ENCODE measurements around the gene LMF1.

LMF1 gene

GRCh38 chr16:910181-910580 lies 60.6 kb downstream of the LMF1 start:
- DNase-seq, result no peak

- DNase-seq, result no peak
These were observed 61.3 kb downstream of the LMF1 start for GRCh38 chr16:909281-910000.

- no peak for DNase-seq
These were observed 62.1 kb downstream of the LMF1 start for GRCh38 chr16:908526-909155.

GRCh38 chr16:907842-908241 lies 62.9 kb downstream of the LMF1 start:
- DNase-seq, result no peak

- no peak for DNase-seq
These were observed 63.4 kb downstream of the LMF1 start for GRCh38 chr16:907361-907760.

DNA sequence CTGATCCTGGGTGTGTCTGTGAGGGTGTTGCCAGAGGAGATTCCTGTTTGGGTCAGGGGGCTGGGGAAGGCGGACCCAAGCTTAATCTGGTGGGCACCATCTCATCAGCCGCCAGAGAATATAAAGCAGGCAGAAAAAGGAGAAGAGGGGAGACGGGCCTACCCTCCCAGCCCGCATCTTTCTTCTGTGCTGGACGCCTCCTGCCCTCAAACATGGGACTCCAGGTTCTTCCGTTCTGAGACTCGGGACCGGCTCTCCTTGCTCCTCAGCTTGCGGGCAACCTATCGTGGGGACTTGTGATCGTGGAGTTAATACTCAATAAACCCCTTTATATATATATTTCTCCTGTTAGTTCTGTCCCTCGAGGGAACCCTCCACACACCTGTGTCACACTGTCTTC lies 64.5 kb downstream of the LMF1 start:
- no peak for DNase-seq

DNA sequence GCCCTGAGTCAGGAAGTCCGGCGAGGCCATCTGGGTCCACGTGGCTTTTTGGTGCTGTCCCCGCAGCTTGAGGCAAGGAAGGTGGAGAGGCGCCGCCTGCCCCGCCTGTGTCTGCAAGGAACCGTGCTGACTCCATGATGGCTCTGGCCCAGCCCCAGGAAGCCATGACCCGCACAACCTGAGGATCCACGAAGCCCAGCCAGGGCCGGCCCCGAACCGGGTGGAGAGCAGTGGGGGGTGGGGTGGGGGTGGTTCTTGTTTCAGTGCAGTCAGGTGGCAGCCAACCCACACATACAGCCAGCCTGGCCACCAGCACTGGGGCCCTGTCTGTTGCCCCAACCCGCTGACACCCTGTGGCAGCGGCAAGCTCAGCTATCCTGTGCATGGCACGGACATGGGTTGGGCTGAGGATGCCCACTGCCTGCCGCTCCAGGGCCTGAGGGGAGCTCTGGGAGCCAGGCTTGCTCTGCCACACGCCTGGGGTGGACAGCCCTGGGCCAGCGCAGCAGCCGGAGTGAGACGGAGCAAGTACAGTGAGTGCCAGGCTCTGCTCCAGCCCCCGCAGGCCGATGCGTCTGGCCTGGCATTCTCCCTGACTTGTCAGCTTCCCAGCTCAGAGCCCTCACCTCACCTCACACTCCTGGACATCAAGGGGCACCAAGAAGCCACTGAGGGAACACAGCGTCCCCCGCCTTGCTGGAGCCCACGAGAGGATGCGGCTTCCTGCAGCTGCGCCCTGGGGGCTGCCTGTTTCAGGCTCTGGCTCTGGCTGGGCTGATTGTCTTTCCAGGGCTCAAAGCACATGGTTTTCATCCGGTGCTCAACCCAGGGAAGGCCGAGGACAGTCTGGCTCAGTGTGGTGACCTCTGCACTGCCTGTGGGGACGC lies 68.8 kb downstream of the LMF1 start:
- DNase-seq, result no peak

GRCh38 chr16:901149-901548 lies 69.6 kb downstream of the LMF1 start:
- no peak for DNase-seq

DNA sequence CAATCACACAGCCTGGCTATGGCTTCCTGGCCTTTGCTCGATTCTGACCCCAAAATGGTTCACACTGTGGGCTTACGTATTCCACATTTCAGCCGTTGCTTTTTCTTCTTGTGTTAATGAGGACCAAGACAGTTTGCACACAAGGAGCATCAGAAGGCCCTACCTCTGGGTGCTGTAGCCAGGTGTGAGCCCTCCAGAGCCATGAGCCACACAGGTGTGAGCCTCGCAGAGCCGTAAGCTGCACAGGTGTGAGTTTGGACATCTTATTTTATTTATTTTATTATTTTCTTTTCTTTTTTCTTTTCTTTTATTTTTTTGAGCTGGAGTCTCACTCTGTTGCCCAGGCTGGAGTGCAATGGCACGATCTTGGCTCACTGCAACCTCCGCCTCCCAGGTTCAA lies 70.6 kb downstream of the LMF1 start:
- DNase-seq, result no peak

GRCh38 chr16:899683-900060 lies 71.1 kb downstream of the LMF1 start:
- DNase-seq, result no peak

- no peak for DNase-seq
These were observed 71.8 kb downstream of the LMF1 start for GRCh38 chr16:898761-899682.

- no peak for DNase-seq
These were observed 72.6 kb downstream of the LMF1 start for GRCh38 chr16:898216-898615.

DNA sequence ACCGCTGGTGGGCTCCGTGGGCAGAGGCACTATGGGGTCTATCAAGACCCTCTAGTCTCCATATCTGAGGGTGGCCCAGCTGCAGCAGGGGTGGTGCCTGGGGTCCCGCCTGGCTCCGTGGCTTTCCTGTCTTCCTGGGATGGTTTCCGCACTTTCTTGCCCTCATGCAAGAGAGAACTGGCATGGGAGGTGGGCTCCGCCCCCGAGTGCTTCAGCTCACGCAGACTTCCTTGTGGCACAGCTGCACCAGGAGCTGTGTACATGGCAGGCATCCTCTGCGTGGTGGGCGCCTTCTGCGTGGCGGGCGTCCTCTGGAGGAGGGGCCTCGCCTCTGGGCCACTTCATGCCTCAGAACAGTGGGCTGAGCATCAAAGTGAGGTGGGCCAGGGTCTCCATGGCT lies 73.1 kb downstream of the LMF1 start:
- DNase-seq, result no peak

GRCh38 chr16:897200-897543 lies 73.6 kb downstream of the LMF1 start:
- no peak for DNase-seq

GRCh38 chr16:896261-897199 lies 74.3 kb downstream of the LMF1 start:
- DNase-seq, result no peak

GRCh38 chr16:895371-895770 lies 75.4 kb downstream of the LMF1 start:
- DNase-seq, result no peak

GRCh38 chr16:894841-895240 lies 75.9 kb downstream of the LMF1 start:
- DNase-seq, result no peak

GRCh38 chr16:894136-894535 lies 76.6 kb downstream of the LMF1 start:
- DNase-seq, result no peak

GRCh38 chr16:893360-893759 lies 77.4 kb downstream of the LMF1 start:
- DNase-seq, result no peak

DNA sequence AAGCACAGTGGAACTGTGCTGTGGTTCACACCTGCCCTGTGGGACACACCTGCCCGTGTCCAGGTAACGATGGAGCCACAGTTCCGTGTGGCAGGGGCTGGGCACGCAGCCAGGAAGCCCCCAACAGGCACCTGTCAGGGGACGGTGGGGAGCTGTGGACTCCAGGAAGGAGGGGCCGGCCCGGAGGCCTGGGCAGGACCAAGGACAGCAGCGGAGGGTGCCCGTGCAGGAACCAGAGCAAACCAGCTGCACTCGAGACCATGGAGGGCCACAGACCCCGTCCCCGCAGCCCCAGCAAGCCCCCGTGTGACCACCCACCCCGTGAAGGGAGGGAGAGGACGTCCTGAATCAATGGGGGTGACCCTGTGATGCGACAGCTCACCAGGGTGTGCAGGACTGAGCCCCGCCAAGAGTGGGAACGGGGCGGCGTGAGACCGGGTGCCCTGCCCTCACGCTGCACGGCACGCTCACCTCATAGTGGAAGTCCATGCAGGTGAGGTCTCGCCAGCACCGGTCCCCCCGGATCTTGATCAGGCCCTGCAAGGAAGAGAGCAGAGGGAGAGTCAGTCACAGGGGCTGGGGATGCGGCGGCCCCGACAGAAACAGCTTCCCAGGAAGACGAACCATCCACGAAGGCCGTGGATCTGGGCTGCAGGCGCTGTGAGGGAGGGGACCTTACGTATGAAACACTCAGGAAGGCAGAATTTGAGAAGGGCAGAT lies 78.1 kb downstream of the LMF1 start:
- DNase-seq, result no peak

- DNase-seq, result no peak
These were observed 78.8 kb downstream of the LMF1 start for GRCh38 chr16:892006-892405.

All from right forelimb (tissue), 1 donor.